A549 treated with Mapracorat at 1 μM for 4 hours (cell line): ENCODE data around the gene COL4A5. TPM values are rescaled to one million over a fixed set of nuclear protein-coding genes. Genes with fewer than 3 reads are reported as not detected.

Experiments
- total RNA-seq: library from RNA; stranded (reverse); fragments of 200-300 nt; extraction: Qiagen RNA extraction; gene quantifications from 5 replicates; pipeline ENCODE4 v1.2.3, GENCODE V29; 2022

The COL4A5 gene
- 9.1 to 12.9 TPM (median 11.7 TPM) in 5 replicates for total RNA-seq

GRCh38 chrX:108439426-108439942 lies at the start of gene COL4A5:
TSS of gene COL4A5 (plus strand) at chrX:108439838. CDS start at chrX:108440126, 288 bp downstream.

GRCh38 chrX:108438110-108438623 lies 1.5 kb upstream of the COL4A5 start, which contains the start of gene COL4A6:
TSS of gene COL4A6 (minus strand) at chrX:108438422. CDS start at chrX:108438196, 226 bp downstream.

GRCh38 chrX:108736509-108737479 lies 297.2 kb downstream of the COL4A5 start, which contains the start of gene IRS4:
TSS of gene IRS4 (minus strand) at chrX:108736563.

Other genes starting within 250 kb of the COL4A5 start
- gene COL4A6, start 1.4 kb upstream of the COL4A5 start, total RNA-seq = 13.8 to 16.2 TPM (median 15.5 TPM) in 5 replicates